Liver (tissue), 3 donors: ENCODE data around the gene AKNAD1.

Source experiments
- ATF3 ChIP-seq: IDR thresholded peaks from 2 replicates; pipeline ENCODE4 v1.6.1; 2016; ENCODE audit warnings: antibody characterized with exemption
- CTCF ChIP-seq: fragments of 150-350 bp; IDR thresholded peaks from 2 replicates; pipeline ENCODE4 v1.5.1; 2017; ENCODE audit warnings: improper control_type of control experiment, low read depth, low read length; ENCODE audit not compliant: missing input control
- GABPA ChIP-seq, 2 donors: IDR thresholded peaks in 1 of 2; conservative IDR thresholded peaks in 1 of 2; 2 replicates each; pipeline ENCODE4 v1.6.1; 2016; ENCODE audit warnings: antibody characterized with exemption in 2 of 2, mild to moderate bottlenecking in 1 of 2, moderate library complexity in 1 of 2
- RAD21 ChIP-seq, 2 donors: IDR thresholded peaks; 2 replicates each; pipeline ENCODE4 v1.6.1; 2016; ENCODE audit warnings: antibody characterized with exemption in 2 of 2, mild to moderate bottlenecking in 2 of 2
- REST ChIP-seq: IDR thresholded peaks from 2 replicates; pipeline ENCODE4 v1.6.1; 2016; ENCODE audit warnings: antibody characterized with exemption, mild to moderate bottlenecking
- RXRA ChIP-seq, 2 donors: IDR thresholded peaks; 2 replicates each; pipeline ENCODE4 v1.6.1; 2017 to 2018; ENCODE audit warnings: antibody characterized with exemption in 2 of 2, mild to moderate bottlenecking in 1 of 2
- SP1 ChIP-seq: IDR thresholded peaks from 2 replicates; pipeline ENCODE4 v1.6.1; 2018; ENCODE audit warnings: antibody characterized with exemption, mild to moderate bottlenecking
- TAF1 ChIP-seq: conservative IDR thresholded peaks from 2 replicates; pipeline ENCODE4 v1.6.1; 2016; ENCODE audit warnings: antibody characterized with exemption, mild to moderate bottlenecking
- YY1 ChIP-seq: IDR thresholded peaks from 2 replicates; pipeline ENCODE4 v1.6.1; 2016; ENCODE audit warnings: antibody characterized with exemption, mild to moderate bottlenecking
- TF ChIP-seq, protein P1 (sequence below): IDR thresholded peaks from 2 replicates; pipeline ENCODE4 v1.6.1; 2016; ENCODE audit warnings: antibody characterized with exemption
- TF ChIP-seq, protein P2 (sequence below): IDR thresholded peaks from 2 replicates; pipeline ENCODE4 v1.6.1; 2016; ENCODE audit warnings: antibody characterized with exemption
- donor health status: healthy.
- donor health status: healthy.

GRCh38 chr1:108819878-108820277 is 37.0 kb downstream of the AKNAD1 start:
- TF ChIP-seq CTCF (no peak), SP1 (no peak), YY1 (no peak), ATF3 (no peak), REST (no peak), RAD21 (IDR thresholded peaks at IDR 0.05) (no peak), TAF1 (no peak), GABPA (IDR thresholded peaks at IDR 0.05 in 1 of 2, conservative IDR thresholded peaks at IDR 0.05 in 1 of 2) (no peak), RXRA (IDR thresholded peaks at IDR 0.05) (no peak)
- TF ChIP-seq, protein P1, sequence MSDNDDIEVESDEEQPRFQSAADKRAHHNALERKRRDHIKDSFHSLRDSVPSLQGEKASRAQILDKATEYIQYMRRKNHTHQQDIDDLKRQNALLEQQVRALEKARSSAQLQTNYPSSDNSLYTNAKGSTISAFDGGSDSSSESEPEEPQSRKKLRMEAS, result no peak
- TF ChIP-seq, protein P2, sequence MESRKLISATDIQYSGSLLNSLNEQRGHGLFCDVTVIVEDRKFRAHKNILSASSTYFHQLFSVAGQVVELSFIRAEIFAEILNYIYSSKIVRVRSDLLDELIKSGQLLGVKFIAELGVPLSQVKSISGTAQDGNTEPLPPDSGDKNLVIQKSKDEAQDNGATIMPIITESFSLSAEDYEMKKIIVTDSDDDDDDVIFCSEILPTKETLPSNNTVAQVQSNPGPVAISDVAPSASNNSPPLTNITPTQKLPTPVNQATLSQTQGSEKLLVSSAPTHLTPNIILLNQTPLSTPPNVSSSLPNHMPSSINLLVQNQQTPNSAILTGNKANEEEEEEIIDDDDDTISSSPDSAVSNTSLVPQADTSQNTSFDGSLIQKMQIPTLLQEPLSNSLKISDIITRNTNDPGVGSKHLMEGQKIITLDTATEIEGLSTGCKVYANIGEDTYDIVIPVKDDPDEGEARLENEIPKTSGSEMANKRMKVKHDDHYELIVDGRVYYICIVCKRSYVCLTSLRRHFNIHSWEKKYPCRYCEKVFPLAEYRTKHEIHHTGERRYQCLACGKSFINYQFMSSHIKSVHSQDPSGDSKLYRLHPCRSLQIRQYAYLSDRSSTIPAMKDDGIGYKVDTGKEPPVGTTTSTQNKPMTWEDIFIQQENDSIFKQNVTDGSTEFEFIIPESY, result no peak
